ENCODE data around the gene RHEB.

DNA sequence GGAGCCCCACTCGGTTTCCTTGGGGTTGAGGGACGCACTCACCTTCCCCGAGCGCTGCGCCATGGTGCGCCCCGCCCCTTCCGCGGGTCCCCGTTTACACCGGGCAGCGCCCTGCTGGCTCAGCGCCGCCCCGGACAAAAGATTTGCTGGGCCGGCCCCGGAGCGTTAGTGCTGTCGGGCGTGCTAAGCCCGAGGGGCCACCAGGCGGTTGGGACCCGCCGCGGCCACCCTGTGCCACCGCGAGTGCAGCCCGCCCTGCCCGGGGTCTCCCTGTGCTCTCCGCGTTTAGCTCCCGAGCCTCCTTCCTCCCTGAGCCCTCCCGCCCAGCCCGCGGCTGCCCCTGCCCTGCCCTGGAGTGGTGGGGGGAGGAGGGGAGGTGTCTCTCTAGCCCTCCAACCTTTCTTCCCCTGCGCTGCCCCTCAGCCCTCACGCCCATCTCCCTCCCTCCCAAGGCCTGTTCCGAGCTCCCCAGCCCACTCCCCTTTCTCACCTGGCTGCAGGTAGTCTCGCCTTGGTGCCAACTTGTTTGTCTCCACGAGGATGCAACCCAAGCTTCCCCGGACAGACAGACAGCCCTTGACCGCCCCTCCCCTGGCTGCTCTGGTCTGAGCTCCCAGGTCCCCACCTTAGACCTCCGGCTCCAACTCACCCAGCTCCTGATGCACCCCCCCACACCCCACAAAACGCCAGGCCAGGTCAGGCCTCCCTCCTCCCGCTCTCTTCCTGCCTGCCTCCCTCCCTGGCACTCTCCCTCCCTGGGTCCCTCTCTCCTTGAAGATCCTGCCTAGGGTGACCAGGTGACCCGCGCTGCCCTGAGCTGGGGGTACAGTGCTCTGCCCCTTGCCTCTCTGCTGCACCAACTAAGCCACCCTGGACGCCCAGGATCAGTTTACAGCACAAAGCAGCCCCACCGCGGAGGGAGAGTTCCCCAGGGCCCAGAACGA lies 79.6 kb downstream of the RHEB start, which contains the start of gene CRYGN:
- TF ChIP-seq CTCF (IDR thresholded peaks at IDR 0.05; ENCODE audit: poor library complexity, severe bottlenecking) (no peak), EZH2 (IDR thresholded peaks at IDR 0.05; ENCODE audit: borderline replicate concordance, insufficient read depth, low read length, poor library complexity, severe bottlenecking) (no peak), POLR2AphosphoS5 (IDR thresholded peaks at IDR 0.05) (no peak), SMC3 (conservative IDR thresholded peaks at IDR 0.05; ENCODE audit: poor library complexity) (no peak), EP300 (conservative IDR thresholded peaks at IDR 0.05; ENCODE audit: poor library complexity, severe bottlenecking) (no peak), RAD21 (conservative IDR thresholded peaks at IDR 0.05) (no peak), TAF1 (IDR thresholded peaks at IDR 0.05; ENCODE audit: low read depth) (no peak), REST (IDR thresholded peaks at IDR 0.05; ENCODE audit: borderline replicate concordance) (no peak)

All from neural cell (in vitro differentiated cells).